GM19438 (cell line): Measurements from ENCODE around the gene PEBP1.

ENCODE experiments used
- ATAC-seq: cut with Tn5 transposase; IDR thresholded peaks from one replicate; pipeline ENCODE4 v1.9.1; 2021; ENCODE audit warnings: low read depth; ENCODE audit not compliant: unreplicated experiment

The PEBP1 gene

GRCh38 chr12:118135788-118136558, at the start of gene PEBP1:
Gene PEBP1 (plus strand): TSS chr12:118136124. CDS start chr12:118136210, 86 bp downstream.
- peak; percentile 98 for ATAC-seq

GRCh38 chr12:118089782-118090181, 46.1 kb upstream of the PEBP1 start:
- ATAC-seq: no peak

- no peak for ATAC-seq
These were observed 41.9 kb upstream of the PEBP1 start for GRCh38 chr12:118094039-118094438.

GRCh38 chr12:118098401-118098800, 37.5 kb upstream of the PEBP1 start:
- ATAC-seq: no peak

GRCh38 chr12:118098911-118099671, 36.8 kb upstream of the PEBP1 start:
- ATAC-seq: no peak

- no peak for ATAC-seq
These were observed 34.9 kb upstream of the PEBP1 start for GRCh38 chr12:118101051-118101450.

- no peak for ATAC-seq
These were observed 33.9 kb upstream of the PEBP1 start for GRCh38 chr12:118102070-118102469.

- no peak for ATAC-seq
These were observed 33.3 kb upstream of the PEBP1 start for GRCh38 chr12:118102609-118103008.

GRCh38 chr12:118103201-118103600, 32.7 kb upstream of the PEBP1 start:
- ATAC-seq: no peak

GRCh38 chr12:118103601-118104382, 32.1 kb upstream of the PEBP1 start, which contains the start of gene VSIG10:
Gene VSIG10 (minus strand): TSS chr12:118104011. CDS start chr12:118103671, 340 bp downstream.
- no peak for ATAC-seq

- ATAC-seq: no peak
These were observed 28.9 kb upstream of the PEBP1 start for GRCh38 chr12:118107011-118107410.

GRCh38 chr12:118107694-118108093, 28.2 kb upstream of the PEBP1 start:
- ATAC-seq: no peak

GRCh38 chr12:118109088-118109487, 26.8 kb upstream of the PEBP1 start:
- no peak for ATAC-seq

GRCh38 chr12:118119449-118119879, 16.5 kb upstream of the PEBP1 start:
- no peak for ATAC-seq

- peak; percentile 72 for ATAC-seq
These were observed 15.2 kb upstream of the PEBP1 start for GRCh38 chr12:118120579-118121363.

- no peak for ATAC-seq
These were observed 13.7 kb upstream of the PEBP1 start for GRCh38 chr12:118122264-118122663.

- no peak for ATAC-seq
These were observed 11.5 kb upstream of the PEBP1 start for GRCh38 chr12:118124333-118124874.

- ATAC-seq: no peak
These were observed 10.2 kb upstream of the PEBP1 start for GRCh38 chr12:118125743-118126118.

- ATAC-seq: no peak
These were observed 9.7 kb upstream of the PEBP1 start for GRCh38 chr12:118126119-118126757.
